ENCODE results near the gene RAB30. TPM values are rescaled to one million over a fixed set of nuclear protein-coding genes. Genes with fewer than 3 reads are reported as not detected.

The RAB30 gene
- total RNA-seq, 1 donor = 25.9 TPM

GRCh38 chr11:83054904-83055380 lies 16.8 kb downstream of the RAB30 start:
- TF ChIP-seq, protein P1, sequence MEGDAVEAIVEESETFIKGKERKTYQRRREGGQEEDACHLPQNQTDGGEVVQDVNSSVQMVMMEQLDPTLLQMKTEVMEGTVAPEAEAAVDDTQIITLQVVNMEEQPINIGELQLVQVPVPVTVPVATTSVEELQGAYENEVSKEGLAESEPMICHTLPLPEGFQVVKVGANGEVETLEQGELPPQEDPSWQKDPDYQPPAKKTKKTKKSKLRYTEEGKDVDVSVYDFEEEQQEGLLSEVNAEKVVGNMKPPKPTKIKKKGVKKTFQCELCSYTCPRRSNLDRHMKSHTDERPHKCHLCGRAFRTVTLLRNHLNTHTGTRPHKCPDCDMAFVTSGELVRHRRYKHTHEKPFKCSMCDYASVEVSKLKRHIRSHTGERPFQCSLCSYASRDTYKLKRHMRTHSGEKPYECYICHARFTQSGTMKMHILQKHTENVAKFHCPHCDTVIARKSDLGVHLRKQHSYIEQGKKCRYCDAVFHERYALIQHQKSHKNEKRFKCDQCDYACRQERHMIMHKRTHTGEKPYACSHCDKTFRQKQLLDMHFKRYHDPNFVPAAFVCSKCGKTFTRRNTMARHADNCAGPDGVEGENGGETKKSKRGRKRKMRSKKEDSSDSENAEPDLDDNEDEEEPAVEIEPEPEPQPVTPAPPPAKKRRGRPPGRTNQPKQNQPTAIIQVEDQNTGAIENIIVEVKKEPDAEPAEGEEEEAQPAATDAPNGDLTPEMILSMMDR (IDR thresholded peaks at IDR 0.05; ENCODE audit: insufficient read depth, low read length) = no peak
- H3K4me3 ChIP-seq (ENCODE audit: low read depth, low read length) = no peak overlapping the region
- no peak for DNase-seq (ENCODE audit: low read depth)

GRCh38 chr11:83054001-83054400 lies 17.7 kb downstream of the RAB30 start:
- no peak overlapping the region for H3K4me3 ChIP-seq (ENCODE audit: low read depth, low read length)
- DNase-seq (ENCODE audit: low read depth) = no peak
- TF ChIP-seq, protein P1 (IDR thresholded peaks at IDR 0.05; ENCODE audit: insufficient read depth, low read length) = no peak

DNA sequence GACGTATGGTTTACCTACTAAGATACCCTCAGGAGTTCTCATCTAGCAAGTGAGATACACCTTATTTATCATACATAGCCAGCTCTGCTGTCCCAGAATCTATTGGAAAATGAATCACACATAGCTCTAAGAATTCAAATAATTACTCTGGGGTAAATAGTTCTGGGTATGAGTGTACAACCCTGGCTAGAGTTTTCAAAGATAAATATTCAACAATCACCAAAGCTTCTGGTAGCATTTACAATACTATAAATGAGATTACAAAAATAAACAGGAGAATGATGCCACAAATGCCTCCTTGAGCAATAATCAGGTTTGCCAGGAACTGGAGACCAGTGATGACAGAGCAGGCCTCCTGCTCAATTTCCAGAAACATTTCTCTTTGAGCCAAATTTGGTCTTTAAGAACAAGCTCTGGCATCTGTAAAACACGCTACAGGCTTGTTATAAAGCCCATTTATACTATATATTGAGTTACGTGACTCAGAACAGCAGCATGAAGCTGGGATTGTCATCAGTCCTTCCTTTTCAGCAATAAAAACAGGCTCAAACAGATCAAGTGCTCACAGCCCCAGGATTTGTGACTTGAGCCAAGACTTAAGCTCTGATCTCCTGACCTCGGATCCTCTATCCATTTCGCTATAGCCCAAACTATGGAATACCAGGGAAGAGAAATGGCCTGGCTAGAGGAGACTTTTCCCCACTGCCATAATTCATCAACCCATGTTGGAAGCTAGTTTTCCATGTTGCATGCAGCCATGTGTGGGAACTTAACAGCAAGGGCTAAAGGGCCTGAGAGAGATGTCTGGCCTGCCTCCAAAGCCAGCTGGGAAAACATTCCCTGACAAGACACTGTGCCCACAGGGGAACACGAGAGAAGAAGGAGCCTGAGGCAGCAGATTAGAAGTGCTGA lies 19.7 kb downstream of the RAB30 start:
- TF ChIP-seq, protein P1 (IDR thresholded peaks at IDR 0.05; ENCODE audit: insufficient read depth, low read length) = no peak
- DNase-seq (ENCODE audit: low read depth) = peak; percentile 99
- no peak overlapping the region for H3K4me3 ChIP-seq (ENCODE audit: low read depth, low read length)

DNA sequence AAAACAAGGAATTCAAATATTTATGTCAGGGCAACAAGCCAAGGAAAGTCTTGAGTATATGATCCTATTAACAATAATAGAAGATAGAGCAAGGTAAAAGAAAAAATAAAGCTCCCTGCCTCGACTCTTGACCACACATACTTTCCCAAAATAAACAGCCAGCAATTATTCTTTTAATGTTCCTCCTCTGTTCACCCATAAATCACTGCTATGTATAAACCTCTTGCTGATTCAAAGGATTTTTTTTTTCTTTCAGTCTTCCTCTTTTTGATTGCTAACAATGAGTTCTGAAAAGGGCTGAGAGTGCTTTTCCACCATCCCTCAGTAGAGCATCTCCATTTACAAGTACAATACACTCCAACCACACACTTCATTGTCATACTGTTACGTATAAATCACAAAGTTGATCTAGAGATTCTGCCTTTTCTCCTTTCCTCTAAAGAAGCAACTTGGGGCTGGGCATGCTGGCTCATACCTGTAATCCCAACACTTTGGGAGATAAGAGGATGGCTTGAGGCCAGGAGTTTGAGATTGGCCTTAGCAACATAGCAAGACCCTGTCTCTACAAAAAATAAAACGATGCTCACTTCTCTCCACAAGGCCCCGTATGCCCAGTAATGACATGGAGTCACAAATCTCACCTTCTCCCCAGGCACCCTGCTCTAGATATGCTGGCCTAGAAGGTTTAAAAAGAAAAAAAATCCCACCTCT lies 24.0 kb downstream of the RAB30 start:
- H3K4me3 ChIP-seq (ENCODE audit: low read depth, low read length) = no peak overlapping the region
- TF ChIP-seq, protein P1 (IDR thresholded peaks at IDR 0.05; ENCODE audit: insufficient read depth, low read length) = no peak
- DNase-seq (ENCODE audit: low read depth) = peak; percentile 41

- DNase-seq (ENCODE audit: low read depth) = peak; percentile 63
- no peak overlapping the region for H3K4me3 ChIP-seq (ENCODE audit: low read depth, low read length)
- TF ChIP-seq, protein P1 (IDR thresholded peaks at IDR 0.05; ENCODE audit: insufficient read depth, low read length) = no peak
These were observed 25.0 kb downstream of the RAB30 start for GRCh38 chr11:83046621-83047172.

- H3K4me3 ChIP-seq (ENCODE audit: low read depth, low read length) = no peak overlapping the region
- peak; percentile 59 for DNase-seq (ENCODE audit: low read depth)
- TF ChIP-seq, protein P1 (IDR thresholded peaks at IDR 0.05; ENCODE audit: insufficient read depth, low read length) = no peak
These were observed 26.6 kb downstream of the RAB30 start for GRCh38 chr11:83044958-83045712.
